Fibroblast of skin of left quadriceps (primary cell): ENCODE results near the gene F5.

Source experiments
- DNase-seq, 2 experiments: peaks; one replicate each; pipeline ENCODE4 v3.0.0-alpha.2; 2013; ENCODE audit warnings: low read depth in 2 of 2

F5 gene

DNA sequence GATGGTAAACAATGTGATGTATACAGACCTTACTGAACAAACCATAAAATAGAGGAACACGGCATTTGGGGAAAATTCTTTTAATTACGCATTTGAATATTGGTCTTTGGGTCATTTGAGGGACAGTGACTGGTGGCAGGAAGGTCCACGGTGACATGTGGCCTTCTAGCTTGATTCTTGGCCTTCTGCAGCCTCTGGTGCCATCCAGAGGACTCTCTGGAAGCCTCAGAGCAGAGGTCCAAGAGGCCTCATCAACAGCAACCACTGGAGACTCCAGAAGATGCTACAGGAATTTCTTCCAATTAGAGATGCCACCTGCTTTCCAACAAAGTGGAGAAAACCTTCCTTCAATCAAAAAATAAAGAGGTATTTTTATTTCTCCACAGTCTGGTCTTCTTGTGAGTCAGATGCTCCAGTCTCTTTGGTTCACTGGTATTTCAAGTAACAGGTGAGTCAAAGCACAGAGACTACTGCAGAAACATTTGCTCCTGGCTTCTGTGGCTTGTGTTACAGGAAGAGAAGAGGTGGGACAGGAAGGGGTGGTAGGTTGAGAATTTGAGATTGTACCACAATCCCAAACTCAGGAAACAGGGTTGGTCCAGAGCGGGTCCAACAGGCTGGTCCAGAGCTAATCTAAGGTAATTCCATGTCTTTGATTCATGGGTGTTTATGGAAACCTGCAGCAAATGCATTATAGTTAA lies 2.7 kb upstream of the F5 start:
- DNase-seq, result no peak

DNA sequence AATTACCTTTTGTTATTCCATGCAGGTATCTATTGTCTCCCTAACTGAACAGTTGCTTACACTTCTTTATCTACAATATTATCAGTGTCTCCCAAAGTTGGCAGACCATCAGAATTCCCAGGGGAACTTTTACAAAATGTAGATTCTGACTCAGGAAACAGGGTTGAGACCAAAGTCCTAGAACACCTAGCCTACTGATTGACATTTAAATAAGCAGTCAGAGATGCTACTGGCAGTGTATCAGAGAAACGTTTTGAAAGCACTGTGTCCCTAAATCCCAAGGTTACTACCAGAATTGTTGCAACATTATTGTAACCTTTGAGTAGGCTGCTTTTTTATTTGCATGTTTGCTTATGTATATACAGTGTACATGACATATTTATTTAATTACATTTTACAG lies 1.8 kb upstream of the F5 start:
- DNase-seq, result no peak

DNA sequence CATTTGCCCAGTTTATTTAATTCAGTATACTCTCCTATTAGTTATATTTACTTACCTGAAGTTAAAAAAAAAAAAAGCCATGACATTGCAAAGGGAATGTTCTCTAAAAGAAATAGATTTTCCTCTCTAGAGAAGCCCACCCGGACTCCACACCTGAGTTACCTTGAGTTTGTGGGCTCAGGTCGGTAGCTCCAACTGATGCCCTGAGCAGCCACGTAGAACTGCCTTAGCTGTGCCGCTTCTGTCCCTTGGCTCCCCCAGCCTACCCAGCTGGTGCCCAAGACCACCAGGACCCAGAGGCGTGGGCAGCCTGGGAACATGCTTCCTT lies 250 bp downstream of the F5 start:
- no peak for DNase-seq

DNA sequence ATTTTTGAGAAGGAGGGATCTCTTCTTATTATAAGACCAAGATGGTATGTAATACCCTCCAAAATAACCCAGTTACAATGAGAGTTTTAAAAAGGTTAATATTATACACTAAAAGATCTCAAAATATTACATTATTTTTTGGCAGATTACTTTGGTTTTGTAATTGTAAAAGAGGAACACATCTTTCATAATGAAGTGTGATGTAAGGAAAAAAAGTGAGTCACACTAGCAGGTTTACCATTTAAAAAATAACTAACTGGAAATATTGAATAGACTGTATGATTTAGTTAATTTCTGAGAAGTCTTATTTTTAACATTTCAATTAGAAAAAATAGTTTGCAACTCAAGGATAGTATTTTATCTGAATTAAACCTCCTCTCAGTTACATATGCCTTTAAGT lies 1.1 kb downstream of the F5 start:
- DNase-seq, result no peak

DNA sequence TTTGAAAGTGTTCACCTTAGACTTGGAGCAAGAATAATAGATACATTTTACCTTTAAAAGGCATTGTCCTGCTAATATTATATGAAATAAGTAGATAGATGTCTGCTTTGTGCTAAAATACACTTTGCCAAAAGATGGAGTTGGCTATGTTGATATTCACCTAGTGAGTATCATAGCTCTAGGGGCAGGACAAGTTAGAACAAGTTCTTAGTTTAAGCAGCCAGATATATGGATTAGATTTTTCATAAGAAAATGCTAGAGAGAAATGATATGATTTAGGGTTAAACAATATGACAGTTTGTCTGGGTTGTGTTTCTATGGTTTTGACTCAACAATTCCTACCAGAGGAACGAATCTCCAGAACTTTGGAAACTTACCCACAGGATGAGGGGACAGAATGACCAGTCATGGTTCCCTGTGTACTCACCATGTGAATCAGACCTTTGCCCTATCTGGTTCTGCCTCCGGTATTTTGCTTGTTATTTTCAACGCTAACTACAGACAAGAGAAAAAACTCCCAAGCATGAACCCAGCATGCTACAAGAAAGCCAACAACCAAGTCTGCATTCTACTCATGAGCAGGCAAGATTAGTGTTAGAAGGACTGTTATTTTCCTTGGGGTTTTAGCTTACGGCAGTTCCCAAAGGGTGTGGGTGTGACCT lies 1.7 kb downstream of the F5 start:
- no peak for DNase-seq

DNA sequence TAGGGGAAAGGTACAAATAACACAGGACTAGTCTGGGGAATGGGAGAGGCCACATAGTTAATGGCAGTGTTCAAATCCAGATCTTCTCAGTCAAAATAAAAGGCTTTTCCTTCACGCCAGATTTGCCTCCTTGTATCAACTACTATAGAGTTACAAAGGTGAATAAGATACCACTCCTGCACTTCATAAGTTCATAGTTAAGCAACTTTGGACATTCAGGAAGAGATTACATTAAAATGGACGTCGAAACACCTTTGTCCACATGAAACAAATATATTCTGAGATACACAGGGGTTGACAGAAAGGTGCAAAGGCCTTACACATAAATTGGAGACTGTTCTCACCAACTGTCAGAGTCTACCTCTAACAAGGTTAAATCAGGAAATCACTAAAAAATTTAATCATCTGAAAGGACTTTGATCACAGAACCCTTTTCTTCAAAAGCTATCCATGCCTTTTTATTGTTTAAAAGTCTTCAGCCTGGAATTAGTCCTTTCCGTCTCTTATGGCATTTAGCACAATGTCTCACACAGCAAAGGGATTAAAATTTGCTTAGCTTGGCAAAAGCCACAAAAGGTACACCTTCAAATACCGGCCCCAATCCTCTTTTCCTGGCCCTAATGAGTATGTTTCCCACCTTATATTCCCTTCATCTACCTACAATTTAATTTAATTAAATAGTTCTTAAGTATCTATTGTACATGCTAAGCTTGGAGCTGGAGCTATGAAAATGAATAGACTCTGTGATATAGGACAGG lies 8.1 kb downstream of the F5 start:
- DNase-seq, result no peak

DNA sequence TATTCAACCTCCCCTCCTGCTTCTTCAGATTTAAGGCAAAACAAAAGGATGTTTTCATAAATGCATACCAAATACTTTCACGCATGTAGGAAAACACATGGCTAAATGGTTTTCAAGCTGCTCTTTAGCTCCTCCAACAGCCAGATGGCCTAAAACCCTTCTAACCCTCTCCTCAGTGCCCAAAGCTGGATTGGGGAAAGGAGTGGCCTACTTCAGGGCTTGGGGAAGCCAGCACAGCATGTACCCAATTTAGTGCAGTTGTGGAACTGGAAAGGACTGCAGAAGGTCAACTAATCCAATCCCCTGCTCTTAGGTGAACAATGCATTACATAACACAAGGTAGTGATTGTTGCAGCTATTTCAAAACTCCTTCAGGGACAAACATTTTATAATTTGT lies 9.3 kb downstream of the F5 start:
- no peak for DNase-seq

DNA sequence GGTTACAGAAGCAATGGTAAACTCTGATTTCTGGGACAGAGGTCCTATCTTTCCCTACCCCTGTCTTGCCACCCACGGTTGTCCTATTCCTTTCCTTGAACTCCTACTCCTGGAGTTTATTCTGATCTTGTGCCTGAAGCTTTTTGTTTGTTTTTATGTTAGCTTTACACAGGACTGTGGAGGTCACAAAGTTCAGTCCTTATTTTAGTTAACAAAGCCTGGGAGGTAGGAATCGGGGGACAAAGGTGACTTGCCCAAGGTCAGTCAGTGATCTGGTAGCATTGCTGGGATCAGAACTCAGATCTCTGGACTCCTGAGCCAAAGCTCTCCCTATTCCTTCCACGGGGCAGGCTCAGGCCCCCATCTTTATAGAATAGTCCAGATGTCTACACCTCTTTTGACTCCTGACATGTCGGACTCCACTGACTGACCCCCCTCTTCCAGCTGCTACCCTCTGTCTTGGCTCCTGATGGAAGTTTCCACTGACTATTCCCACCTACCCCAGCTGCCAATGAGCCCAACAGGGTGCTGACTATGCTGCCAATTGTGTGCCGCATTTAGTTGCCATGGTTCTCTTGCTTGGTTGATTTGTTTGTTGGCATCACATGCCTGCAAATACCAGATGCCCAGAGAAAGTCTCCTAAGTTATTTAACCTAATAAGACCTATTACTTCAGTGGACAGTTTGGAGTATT lies 9.9 kb downstream of the F5 start:
- no peak for DNase-seq

DNA sequence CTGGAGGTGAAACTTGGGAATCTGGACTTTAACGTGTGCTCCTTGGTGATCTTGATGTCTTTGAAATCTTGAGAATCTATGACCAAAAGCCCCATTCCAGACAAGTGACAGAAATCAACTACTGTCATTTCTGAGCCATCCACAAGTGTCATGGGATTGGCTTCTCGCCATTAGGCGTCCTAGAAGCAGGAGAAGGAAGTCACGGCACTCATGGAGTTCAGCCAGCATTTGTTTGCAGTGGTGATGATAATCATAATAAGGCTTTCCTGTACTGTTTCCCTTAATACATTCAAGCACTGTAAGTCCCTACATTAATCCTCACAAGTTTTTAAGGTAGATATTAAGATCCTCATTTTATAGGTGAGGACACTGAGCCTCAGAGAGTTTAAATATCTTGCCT lies 11.9 kb downstream of the F5 start:
- DNase-seq, result no peak

DNA sequence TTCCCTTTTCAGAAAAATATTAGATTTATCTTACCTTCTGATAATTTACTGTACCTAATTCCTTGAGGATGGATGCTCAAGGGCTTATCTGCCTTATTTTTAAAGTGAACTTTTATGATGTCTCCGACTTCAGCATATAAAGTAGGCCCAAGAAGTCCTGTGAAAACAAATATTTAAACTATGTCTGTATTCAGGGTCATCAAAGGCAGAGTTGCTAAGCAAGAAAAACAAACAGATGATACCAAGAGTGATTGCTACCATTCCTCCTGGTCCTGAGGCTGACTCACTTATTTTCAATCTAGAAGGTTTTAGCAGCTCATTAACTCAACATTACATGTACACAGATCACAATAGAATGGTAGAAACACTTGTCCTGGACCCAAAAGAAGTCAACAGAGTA lies 14.1 kb downstream of the F5 start:
- no peak for DNase-seq

DNA sequence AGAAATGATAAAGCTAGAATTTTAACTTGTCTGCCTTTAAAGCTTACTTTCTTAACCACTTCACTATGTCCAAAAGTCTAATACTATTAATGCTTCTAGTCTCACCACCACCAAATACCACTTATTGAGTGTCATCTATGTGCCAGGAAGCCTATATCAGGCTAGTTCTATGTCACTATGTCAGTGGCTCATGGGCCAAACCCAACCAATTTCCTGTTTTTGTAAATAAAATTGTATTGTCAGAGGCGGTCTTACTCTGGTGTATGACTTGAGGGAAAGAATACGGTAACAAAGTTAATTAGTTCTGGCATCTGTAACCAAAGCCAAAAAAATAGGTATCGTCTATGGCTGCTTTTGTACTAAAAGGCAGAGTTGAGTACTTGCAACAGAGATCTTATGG lies 14.8 kb downstream of the F5 start:
- DNase-seq, result no peak

DNA sequence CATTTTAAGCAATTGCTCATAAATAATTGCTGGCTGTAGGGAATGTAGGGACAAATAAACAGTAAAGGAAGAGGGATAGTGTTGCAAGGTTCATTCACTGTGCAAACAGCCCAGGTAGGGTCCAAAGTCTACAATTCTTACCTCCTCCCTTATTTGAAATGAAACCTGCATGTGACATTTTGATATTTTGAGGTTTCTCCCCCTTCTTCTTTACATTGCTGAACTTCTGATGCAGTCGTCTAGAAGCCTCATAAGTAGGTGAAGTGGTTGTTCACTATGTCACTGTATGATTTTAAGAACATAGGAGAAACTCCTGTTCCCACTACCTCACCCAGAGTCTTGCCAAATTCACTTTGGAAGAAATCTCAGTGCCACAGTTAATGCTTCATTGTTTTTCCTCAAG lies 16.1 kb downstream of the F5 start:
- DNase-seq, result no peak

DNA sequence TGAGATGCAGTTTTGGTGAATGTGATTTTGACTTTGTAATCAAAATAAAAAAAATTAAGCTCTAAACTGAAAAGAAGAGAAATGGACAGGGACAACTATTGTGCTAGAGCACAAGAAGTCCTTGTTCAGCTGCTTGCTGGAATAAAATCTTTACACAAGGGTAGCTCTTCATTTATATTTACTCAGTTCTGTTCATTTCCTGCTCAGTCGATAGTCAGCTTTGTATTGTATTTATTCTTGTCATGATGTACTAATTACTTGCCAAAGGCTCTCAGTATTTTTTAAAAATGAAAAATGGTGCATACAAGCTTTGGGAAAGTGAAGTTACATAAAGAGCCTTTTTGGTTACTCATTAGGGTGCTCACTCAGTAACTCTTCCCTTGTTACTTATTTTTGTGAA lies 17.8 kb downstream of the F5 start:
- DNase-seq, result no peak

DNA sequence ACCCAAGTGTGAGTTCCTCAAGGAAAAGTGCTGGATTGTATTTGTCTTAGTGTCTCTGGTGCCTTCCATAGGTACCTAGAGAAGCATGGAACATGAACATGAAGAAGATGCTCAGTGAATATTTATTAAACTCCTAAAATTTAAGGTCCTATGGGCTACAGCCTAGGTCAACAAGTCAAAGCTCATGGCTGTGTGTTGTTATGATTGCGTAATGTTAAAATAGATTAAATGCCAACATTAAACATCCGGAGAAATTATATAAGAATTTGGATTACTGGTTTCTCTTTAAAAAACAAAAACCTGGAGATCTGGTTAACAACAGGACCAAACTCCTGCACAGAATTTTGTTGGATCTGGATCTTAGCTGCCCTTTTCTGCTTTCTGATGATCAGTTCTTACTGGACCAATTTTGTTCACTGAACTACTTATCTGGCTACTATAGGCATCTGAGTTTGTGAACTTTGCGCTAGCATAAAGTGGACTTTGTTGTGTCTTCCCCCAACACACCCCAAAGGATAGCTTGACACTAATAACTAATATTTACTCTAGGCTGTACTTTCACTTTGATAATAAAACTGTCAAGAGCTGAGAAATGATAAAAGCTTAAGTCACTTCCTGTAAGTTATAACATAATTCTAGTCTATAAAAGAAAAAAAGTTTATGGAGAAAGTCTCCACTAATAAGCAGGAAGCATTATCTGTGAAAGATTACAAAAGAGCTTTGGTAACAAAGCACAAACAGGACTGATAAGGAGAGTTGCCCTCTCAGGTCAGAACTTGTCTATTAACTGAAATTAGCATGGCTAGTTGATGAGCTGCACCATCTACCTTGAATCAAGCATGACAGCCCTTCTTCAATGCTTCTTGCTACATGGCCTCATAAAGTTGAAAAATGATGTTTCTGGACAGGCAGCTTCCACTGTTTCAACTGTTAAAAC lies 20.7 kb downstream of the F5 start:
- DNase-seq, result no peak

DNA sequence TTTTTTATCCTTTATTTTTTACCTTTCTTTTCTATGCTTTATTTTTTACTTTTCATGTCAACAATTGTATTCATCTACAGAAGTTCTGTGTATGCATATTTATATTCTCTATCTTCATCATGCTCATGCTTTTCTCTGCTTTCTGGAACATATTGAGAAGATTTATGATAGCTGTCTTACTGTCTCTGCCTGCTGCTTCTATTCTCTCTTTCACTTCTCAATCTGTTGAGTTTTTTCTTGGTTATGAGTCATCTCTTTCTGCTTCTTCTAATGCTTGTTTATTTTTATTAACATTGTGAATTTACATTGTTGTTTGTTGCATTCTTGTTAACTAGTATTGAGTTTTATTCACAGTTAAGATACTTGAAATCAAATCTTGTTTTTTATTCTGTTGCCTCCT lies 22.6 kb downstream of the F5 start:
- no peak for DNase-seq

DNA sequence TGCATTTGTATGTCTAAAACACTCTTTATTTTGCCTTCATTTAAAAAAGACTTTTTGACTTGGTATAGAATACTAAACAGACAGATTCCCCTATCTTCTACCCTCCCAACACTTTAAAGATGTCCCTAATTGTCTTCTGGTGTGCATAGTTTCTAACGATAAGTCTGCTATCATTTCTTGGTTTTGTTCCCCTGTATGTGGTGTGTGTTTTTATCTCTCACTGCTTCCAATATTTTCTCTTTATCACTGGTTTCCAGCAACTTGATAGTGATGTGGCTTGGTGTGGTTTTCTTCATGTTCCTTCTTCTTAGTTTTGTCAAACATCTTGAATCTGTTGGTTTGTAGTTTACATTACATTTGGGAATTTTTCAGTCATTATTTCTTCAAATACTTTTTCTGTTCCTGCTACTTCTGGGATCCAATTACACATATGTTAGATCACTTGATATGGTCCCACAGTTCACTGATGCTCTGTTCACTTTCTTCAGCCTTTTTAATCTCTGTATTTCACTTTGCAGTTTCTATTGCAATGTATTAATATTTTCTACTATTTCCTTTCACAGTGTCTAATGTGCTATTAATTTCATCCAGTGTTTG lies 23.2 kb downstream of the F5 start:
- DNase-seq, result no peak

DNA sequence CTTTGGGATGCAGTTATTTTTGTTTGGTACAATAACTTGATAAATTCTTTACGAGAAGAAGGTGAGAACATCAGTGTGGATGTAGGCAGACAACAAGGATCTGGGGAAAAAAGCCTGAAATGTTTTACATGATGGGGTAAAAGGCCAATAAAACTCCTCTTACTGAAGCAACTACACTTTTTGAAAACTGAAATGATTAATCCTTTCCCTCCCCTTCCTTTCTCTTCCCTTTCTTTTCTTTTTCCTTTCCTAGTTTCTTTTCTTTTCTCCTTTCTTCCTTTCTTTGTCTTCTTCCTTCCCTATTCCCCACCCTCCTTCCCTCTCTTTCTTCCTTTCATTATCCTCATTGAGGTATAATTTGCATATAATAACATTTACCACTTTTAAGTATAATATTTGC lies 24.6 kb downstream of the F5 start:
- DNase-seq, result no peak

DNA sequence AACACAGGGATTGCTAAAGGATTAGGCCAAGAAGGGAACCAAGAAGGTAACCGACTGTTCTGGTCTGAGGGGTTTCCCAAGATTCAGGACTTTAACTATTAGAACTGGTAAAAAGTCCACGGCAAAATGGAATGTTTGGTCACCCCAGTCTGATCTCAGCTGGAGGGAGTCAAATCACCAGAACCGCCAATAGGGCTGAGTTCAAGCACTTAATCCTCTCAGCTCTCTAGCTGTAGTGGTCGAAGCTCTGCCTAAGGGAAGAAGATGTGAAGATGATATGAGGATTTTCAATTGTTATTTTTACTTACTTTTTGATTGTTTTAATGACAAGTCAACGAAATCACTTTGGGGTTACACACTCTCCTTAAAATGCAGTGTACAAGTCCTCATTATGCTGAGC lies 29.1 kb downstream of the F5 start:
- DNase-seq, result no peak

DNA sequence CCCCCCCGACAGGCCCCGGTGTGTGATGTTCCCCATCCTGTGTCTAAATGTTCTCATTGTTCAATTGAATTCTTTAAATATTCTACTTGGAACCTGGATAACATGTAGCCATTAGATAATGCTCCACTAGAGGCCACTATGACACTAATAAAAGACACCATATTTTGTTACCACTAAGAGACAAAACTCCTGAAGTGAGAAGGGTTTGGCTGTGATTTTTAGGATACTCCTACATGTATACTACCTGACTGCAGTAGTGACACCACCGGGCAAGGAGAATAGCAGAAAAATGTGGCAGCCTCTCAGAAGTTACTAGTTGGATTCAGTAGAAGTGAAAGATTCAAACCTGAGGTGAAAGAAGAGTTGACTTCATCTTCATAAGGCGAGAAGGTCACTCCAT lies 36.0 kb downstream of the F5 start:
- DNase-seq, result peak; percentile 7 to 16

DNA sequence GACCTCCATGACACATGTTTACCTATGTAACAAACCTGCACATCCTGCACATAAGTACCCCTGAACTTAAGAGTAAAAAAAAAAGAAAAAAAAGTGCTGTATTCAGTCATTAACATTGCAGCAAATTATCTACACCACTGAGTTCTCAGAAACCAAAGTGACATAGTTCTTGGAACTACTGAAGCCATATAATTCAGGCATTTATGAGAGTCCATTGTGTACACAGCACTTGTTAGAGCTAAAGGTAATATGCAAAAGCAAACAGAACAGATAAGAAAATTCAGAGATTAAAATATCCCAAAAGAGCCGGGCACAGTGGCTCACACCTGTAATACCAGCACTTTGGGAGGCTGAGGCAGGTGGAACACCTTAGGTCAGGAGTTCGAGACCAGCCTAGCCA lies 38.0 kb downstream of the F5 start:
- no peak for DNase-seq
